ENCODE measurements around the gene NFKBIB. TPM values are rescaled to one million over a fixed set of nuclear protein-coding genes. Genes with fewer than 3 reads are reported as not detected.

NFKBIB gene
- total and polyA plus RNA-seq, 2 donors (not counting 3 experiments of a cell fraction or from before 2014, with no cell fraction given): 25.0 to 30.8 TPM

DNA sequence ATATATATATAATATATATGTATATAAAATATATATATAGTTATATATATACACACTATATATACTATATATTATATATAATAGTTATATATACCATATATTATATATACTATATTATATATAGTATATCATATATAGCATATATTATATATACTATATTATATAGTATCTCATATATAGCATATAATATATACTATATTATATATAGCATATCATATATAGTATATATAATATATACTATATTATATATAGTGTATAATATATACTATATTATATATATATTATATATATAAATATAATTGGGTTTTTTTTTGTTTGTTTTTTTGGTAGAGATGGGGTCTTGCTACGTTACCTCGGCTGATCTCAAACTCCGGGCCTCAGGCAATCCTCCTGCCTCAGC is 38.4 kb upstream of the NFKBIB start:
- ChIA-PET POLR2A (no interaction called here), CTCF (interaction anchor here (2.2 kb wide), 1 partner anchor 92 kb away, joined by 9 read pairs; no protein-coding TSS in a partner anchor)
- TF ChIP-seq JUN (IDR thresholded peaks at IDR 0.05; ENCODE audit: borderline replicate concordance, insufficient read depth, insufficient read length, low read depth): no peak
- no peak for TF ChIP-seq POLR2A (IDR thresholded peaks at IDR 0.05; ENCODE audit: low read depth, low read length)
- TF ChIP-seq, protein P1, sequence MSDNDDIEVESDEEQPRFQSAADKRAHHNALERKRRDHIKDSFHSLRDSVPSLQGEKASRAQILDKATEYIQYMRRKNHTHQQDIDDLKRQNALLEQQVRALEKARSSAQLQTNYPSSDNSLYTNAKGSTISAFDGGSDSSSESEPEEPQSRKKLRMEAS (IDR thresholded peaks at IDR 0.05; ENCODE audit: insufficient read depth, insufficient read length): no peak
- no peak for TF ChIP-seq EZH2 (IDR thresholded peaks at IDR 0.05; ENCODE audit: borderline replicate concordance, low read depth, low read length, severe bottlenecking)
- TF ChIP-seq MYC (IDR thresholded peaks at IDR 0.05; ENCODE audit: low read depth, low read length): no peak
- TF ChIP-seq CTCF (IDR thresholded peaks at IDR 0.05; ENCODE audit: extremely low read depth in 1 of 2, insufficient read depth in 1 of 2, low read depth in 1 of 2, low read length in 2 of 2): no peak
- no peak for TF ChIP-seq GATA2 (IDR thresholded peaks at IDR 0.05; ENCODE audit: insufficient read depth, insufficient read length, low read depth, low read length)
- TF ChIP-seq FOS (IDR thresholded peaks at IDR 0.05; ENCODE audit: borderline replicate concordance, insufficient read depth, low read length): no peak
- no peak for TF ChIP-seq POLR2AphosphoS5 (IDR thresholded peaks at IDR 0.05; ENCODE audit: insufficient read depth, low read depth, low read length)
- no peak for DNase-seq (ENCODE audit: low read depth, low spot score)
- H3K27me3 ChIP-seq (ENCODE audit: control insufficient read depth in 2 of 2, insufficient read depth in 2 of 2, low read length in 2 of 2): no peaks in the 10 kb centered on the region
- H3K4me1 ChIP-seq (ENCODE audit: control insufficient read depth, extremely low read depth, insufficient read depth, low read length): peaks cover 22% of the 10 kb centered on the region
- H3K27ac ChIP-seq (ENCODE audit: insufficient read depth, low read depth, low read length): no peak overlapping the region
- BruUV-seq (replicated peaks): no TSS peak
- no peaks in the 10 kb centered on the region for H3K36me3 ChIP-seq (ENCODE audit: control insufficient read depth in 2 of 2, extremely low read depth in 1 of 2, insufficient read depth in 2 of 2, low read length in 2 of 2)
- H3K79me2 ChIP-seq (ENCODE audit: control insufficient read depth, insufficient read depth, low read length): no peaks in the 10 kb centered on the region
- no peak overlapping the region for H2AFZ ChIP-seq (ENCODE audit: low read depth, low read length)
- no peak for FAIRE-seq
- no peak overlapping the region for H3K4me2 ChIP-seq (ENCODE audit: insufficient read depth, low read length)
- no peak overlapping the region for H3K4me3 ChIP-seq (replicated peaks in 1 of 3; ENCODE audit: insufficient read depth in 1 of 3, low read depth in 1 of 3, low read length in 3 of 3)
- no peaks in the 10 kb centered on the region for H3K9me3 ChIP-seq (replicated peaks; ENCODE audit: control insufficient read depth, insufficient read depth, low read length)
- no peaks in the 10 kb centered on the region for H4K20me1 ChIP-seq (replicated peaks; ENCODE audit: control insufficient read depth, extremely low read depth, insufficient read depth, low read length)
- intact Hi-C loops (cut with micrococcal nuclease): no loop called here
- H3K9me1 ChIP-seq (replicated peaks; ENCODE audit: control insufficient read depth, extremely low read depth, insufficient read depth, low read length): no peaks in the 10 kb centered on the region
- dilution Hi-C loops (cut with MboI; ENCODE audit: extremely low pct_ligation_motif_present, low sequenced_read_pairs): no loop called here
- no peak overlapping the region for H3K9ac ChIP-seq (replicated peaks; ENCODE audit: extremely low read depth, insufficient read depth, low read length)

Measured in endothelial cell of umbilical vein (primary cell).